ENCODE measurements around the gene ST6GALNAC2.
A peak's percentile ranks its signal among the peaks of the same experiment; 100 is the strongest.

The ST6GALNAC2 gene

DNA sequence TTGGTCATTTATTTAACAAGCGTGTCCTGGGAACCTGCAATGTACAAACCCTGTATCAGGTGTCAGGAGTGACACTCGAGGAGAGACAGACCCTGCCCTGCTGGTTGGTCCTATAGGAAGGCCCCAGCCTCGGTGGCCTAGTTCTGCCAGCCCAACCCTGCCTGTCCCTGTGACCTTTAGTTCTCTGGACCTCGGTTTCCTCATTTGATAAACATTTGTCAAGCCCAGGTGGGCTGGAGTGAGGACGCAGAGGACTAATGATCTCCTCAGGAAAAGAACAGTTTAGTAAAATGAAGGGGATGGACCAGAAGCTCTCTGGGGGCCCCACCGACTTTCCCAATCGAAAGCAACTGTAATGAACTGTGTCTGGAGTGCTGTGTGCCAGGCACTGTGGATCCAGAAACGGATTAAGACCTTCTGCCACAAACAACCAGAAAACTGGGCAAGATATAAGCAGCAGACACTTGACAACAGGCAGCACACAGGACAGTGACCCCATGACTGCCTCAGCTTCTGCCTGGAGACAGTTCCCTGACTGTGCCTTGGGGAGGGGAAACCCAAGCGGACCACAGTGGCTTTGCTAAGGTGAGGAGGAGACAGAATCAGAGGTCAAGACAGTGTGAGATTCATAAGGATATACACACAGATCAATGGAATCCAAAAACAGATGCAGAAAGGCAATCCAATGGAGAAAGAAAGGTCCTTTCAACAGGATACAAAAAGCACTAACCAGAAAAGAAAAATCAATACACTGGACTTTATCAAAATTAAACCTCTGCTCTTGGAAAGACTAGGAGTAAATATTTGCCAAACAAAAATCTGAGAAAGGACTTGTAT, 37.1 kb downstream of the ST6GALNAC2 start:
- H3K9me2 ChIP-seq (replicated peaks; ENCODE audit: control insufficient read depth, low read length): no peaks in the 10 kb centered on the region
- H3F3A ChIP-seq (ENCODE audit: control insufficient read depth, insufficient read depth): no peaks in the 10 kb centered on the region
- no peaks in the 10 kb centered on the region for H3K9me3 ChIP-seq (ENCODE audit: control insufficient read depth, insufficient read depth, low read length)
- peaks cover 23% of the 10 kb centered on the region for H3K27me3 ChIP-seq (ENCODE audit: control insufficient read depth, low read length)
- H3K4me1 ChIP-seq (ENCODE audit: control insufficient read depth, low read length): peaks cover 10% of the 10 kb centered on the region
- H3K79me2 ChIP-seq (ENCODE audit: control insufficient read depth, low read length): no peaks in the 10 kb centered on the region
- no peaks in the 10 kb centered on the region for H4K20me1 ChIP-seq (ENCODE audit: control insufficient read depth, insufficient read depth, low read depth, low read length)
- no peak overlapping the region for H3K27ac ChIP-seq (ENCODE audit: low read depth, low read length)
- no peak overlapping the region for H3K4me2 ChIP-seq (ENCODE audit: low read length)
- no peaks in the 10 kb centered on the region for H3K36me3 ChIP-seq (ENCODE audit: control insufficient read depth, low read length)
- H3K4me3 ChIP-seq (ENCODE audit: low read length): no peak overlapping the region
- no peak for TF ChIP-seq EZH2phosphoT487 (IDR thresholded peaks at IDR 0.05; ENCODE audit: borderline replicate concordance, low read length)
- TF ChIP-seq, protein P1, sequence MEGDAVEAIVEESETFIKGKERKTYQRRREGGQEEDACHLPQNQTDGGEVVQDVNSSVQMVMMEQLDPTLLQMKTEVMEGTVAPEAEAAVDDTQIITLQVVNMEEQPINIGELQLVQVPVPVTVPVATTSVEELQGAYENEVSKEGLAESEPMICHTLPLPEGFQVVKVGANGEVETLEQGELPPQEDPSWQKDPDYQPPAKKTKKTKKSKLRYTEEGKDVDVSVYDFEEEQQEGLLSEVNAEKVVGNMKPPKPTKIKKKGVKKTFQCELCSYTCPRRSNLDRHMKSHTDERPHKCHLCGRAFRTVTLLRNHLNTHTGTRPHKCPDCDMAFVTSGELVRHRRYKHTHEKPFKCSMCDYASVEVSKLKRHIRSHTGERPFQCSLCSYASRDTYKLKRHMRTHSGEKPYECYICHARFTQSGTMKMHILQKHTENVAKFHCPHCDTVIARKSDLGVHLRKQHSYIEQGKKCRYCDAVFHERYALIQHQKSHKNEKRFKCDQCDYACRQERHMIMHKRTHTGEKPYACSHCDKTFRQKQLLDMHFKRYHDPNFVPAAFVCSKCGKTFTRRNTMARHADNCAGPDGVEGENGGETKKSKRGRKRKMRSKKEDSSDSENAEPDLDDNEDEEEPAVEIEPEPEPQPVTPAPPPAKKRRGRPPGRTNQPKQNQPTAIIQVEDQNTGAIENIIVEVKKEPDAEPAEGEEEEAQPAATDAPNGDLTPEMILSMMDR (IDR thresholded peaks at IDR 0.05; ENCODE audit: low read depth, low read length, poor library complexity, severe bottlenecking): no peak

DNA sequence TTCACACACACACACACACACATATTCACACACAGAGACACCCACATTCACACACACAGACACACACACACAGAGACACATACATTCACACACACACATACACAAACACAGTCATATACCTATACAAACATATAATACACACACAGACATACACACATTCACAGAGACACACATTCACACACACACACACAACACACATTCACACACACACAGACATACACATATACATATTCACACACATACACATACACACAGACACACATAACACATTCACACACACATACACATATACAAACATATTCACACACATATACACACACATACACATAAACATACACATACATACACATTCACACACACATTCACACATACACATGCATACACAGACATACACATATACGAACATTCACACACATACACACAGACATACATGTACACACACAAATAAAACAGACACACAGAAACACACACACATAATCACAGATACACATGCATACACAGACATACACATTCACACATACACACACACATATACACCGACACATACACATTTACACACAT, 37.9 kb downstream of the ST6GALNAC2 start:
- Histone ChIP-seq H4K20me1 (ENCODE audit: control insufficient read depth, insufficient read depth, low read depth, low read length) (no peaks in the 10 kb centered on the region), H3K4me3 (ENCODE audit: low read length) (no peak overlapping the region), H3K36me3 (ENCODE audit: control insufficient read depth, low read length) (no peaks in the 10 kb centered on the region), H3K9me3 (ENCODE audit: control insufficient read depth, insufficient read depth, low read length) (no peaks in the 10 kb centered on the region), H3K79me2 (ENCODE audit: control insufficient read depth, low read length) (no peaks in the 10 kb centered on the region), H3K4me1 (ENCODE audit: control insufficient read depth, low read length) (peaks cover 10% of the 10 kb centered on the region), H3K9me2 (replicated peaks; ENCODE audit: control insufficient read depth, low read length) (no peaks in the 10 kb centered on the region), H3K27me3 (ENCODE audit: control insufficient read depth, low read length) (peaks cover 30% of the 10 kb centered on the region), H3K27ac (ENCODE audit: low read depth, low read length) (no peak overlapping the region), H3F3A (ENCODE audit: control insufficient read depth, insufficient read depth) (no peaks in the 10 kb centered on the region), H3K4me2 (ENCODE audit: low read length) (no peak overlapping the region)
- TF ChIP-seq EZH2phosphoT487 (IDR thresholded peaks at IDR 0.05; ENCODE audit: borderline replicate concordance, low read length): no peak
- TF ChIP-seq, protein P1 (IDR thresholded peaks at IDR 0.05; ENCODE audit: low read depth, low read length, poor library complexity, severe bottlenecking): no peak

DNA sequence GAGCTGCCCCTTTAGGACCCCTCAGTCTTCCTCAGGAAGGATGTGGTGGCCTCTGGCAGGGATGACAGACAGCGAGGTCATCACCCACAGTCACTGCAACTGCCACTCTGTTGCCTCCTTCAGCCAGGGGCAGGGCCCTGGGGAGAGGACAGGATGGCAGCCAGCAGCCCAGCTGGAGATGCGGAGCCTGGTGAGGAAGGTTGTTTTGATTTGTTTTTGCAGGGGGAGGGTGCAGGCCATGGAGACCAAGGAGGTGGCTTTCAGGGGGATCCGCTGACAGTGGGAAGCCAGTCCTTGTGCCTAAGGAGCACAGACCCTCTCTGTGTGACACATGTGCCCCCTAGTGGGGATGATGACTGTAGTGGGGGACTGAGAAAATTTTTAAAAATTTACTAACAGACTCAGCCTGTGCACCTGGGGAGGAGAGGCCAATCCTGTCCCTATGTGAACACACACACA, 38.4 kb downstream of the ST6GALNAC2 start:
- Histone ChIP-seq H3K4me1 (ENCODE audit: control insufficient read depth, low read length) (peaks cover 10% of the 10 kb centered on the region), H3K4me3 (ENCODE audit: low read length) (no peak overlapping the region), H3K9me3 (ENCODE audit: control insufficient read depth, insufficient read depth, low read length) (no peaks in the 10 kb centered on the region), H4K20me1 (ENCODE audit: control insufficient read depth, insufficient read depth, low read depth, low read length) (no peaks in the 10 kb centered on the region), H3K36me3 (ENCODE audit: control insufficient read depth, low read length) (no peaks in the 10 kb centered on the region), H3F3A (ENCODE audit: control insufficient read depth, insufficient read depth) (no peaks in the 10 kb centered on the region), H3K27ac (ENCODE audit: low read depth, low read length) (no peak overlapping the region), H3K79me2 (ENCODE audit: control insufficient read depth, low read length) (no peaks in the 10 kb centered on the region), H3K4me2 (ENCODE audit: low read length) (no peak overlapping the region), H3K27me3 (ENCODE audit: control insufficient read depth, low read length) (peaks cover 35% of the 10 kb centered on the region), H3K9me2 (replicated peaks; ENCODE audit: control insufficient read depth, low read length) (no peaks in the 10 kb centered on the region)
- TF ChIP-seq, protein P1 (IDR thresholded peaks at IDR 0.05; ENCODE audit: low read depth, low read length, poor library complexity, severe bottlenecking): peak; percentile 82
- TF ChIP-seq EZH2phosphoT487 (IDR thresholded peaks at IDR 0.05; ENCODE audit: borderline replicate concordance, low read length): no peak
